Mesendoderm (in vitro differentiated cells): ENCODE data around the gene GAK.
A peak's percentile ranks its signal among the peaks of the same experiment; 100 is the strongest.

Source experiments
- DNase-seq: peaks from one replicate; pipeline ENCODE4 v3.0.0; 2013
- H2AK5ac ChIP-seq: 2 replicates; pipeline ENCODE4 v1.6.1; 2013; ENCODE audit warnings: low read length, inconsistent platforms
- H2BK120ac ChIP-seq: 2 replicates; pipeline ENCODE4 v1.6.1; 2013; ENCODE audit warnings: low read depth, mild to moderate bottlenecking, low read length, moderate library complexity, mixed read lengths
- H2BK15ac ChIP-seq: replicated peaks from 2 replicates; pipeline ENCODE4 v1.6.1; 2013; ENCODE audit warnings: low read depth, mild to moderate bottlenecking, moderate library complexity
- H2BK5ac ChIP-seq: 2 replicates; pipeline ENCODE4 v1.6.1; 2013; ENCODE audit warnings: low read length, inconsistent platforms
- H3K18ac ChIP-seq: 2 replicates; pipeline ENCODE4 v1.6.1; 2013; ENCODE audit warnings: mild to moderate bottlenecking, low read length, mixed read lengths
- H3K23ac ChIP-seq: one replicate; pipeline ENCODE4 v1.6.1; 2013; ENCODE audit warnings: low read length
- H3K27ac ChIP-seq: 2 replicates; pipeline ENCODE4 v1.5.1; 2013; ENCODE audit warnings: low read depth, mild to moderate bottlenecking, inconsistent platforms, low read length, moderate library complexity
- H3K27me3 ChIP-seq: 2 replicates; pipeline ENCODE4 v1.6.1; 2013; ENCODE audit warnings: low read length, control low read depth, mild to moderate bottlenecking, inconsistent platforms; ENCODE audit not compliant: insufficient read depth, poor library complexity
- H3K36me3 ChIP-seq: 2 replicates; pipeline ENCODE4 v1.6.1; 2013; ENCODE audit warnings: low read length, inconsistent platforms; ENCODE audit not compliant: control insufficient read depth, insufficient read depth
- H3K4ac ChIP-seq: one replicate; pipeline ENCODE4 v1.6.1; 2013; ENCODE audit warnings: low read depth, mild to moderate bottlenecking, low read length, moderate library complexity
- H3K4me1 ChIP-seq: 2 replicates; pipeline ENCODE4 v1.6.1; 2013; ENCODE audit warnings: low read depth, low read length, inconsistent platforms; ENCODE audit not compliant: control insufficient read depth
- H3K4me2 ChIP-seq: 2 replicates; pipeline ENCODE4 v1.6.1; 2013; ENCODE audit warnings: low read length
- H3K4me3 ChIP-seq: 2 replicates; pipeline ENCODE4 v1.5.1; 2013; ENCODE audit warnings: mild to moderate bottlenecking, low read length
- H3K56ac ChIP-seq: one replicate; pipeline ENCODE4 v1.6.1; 2013; ENCODE audit warnings: low read length
- H3K79me1 ChIP-seq: 2 replicates; pipeline ENCODE4 v1.6.1; 2013; ENCODE audit warnings: low read length, inconsistent platforms
- H3K79me2 ChIP-seq: 2 replicates; pipeline ENCODE4 v1.6.1; 2013; ENCODE audit warnings: mild to moderate bottlenecking, low read length; ENCODE audit not compliant: control insufficient read depth, insufficient read depth
- H3K9ac ChIP-seq: 2 replicates; pipeline ENCODE4 v1.6.1; 2013; ENCODE audit warnings: low read length, inconsistent platforms
- H4K5ac ChIP-seq: one replicate; pipeline ENCODE4 v1.6.1; 2013; ENCODE audit warnings: low read length
- H4K8ac ChIP-seq: one replicate; pipeline ENCODE4 v1.6.1; 2013; ENCODE audit warnings: low read depth, mild to moderate bottlenecking, control low read depth, low read length, moderate library complexity
- WGBS: extraction: QIAGEN DNeasy Blood & Tissue Kit; methylation state at CpG from one replicate; pipeline ENCODE4 v1.1.7; 2013; ENCODE audit warnings: low lambda C conversion rate, missing lambda C conversion rate; ENCODE audit not compliant: insufficient coverage; ENCODE audit errors: extremely low coverage; 5-methylcytosine and 5-hydroxymethylcytosine counted together

GAK gene

GRCh38 chr4:926538-926937 is 5.6 kb downstream of the GAK start:
- no peak overlapping the region for H2AK5ac ChIP-seq
- no CpG with 5 or more reads among the region's 17 CpGs for WGBS
- H3K4me3 ChIP-seq, result no peak overlapping the region
- no peak overlapping the region for H4K5ac ChIP-seq
- H3K4me1 ChIP-seq, result peaks cover 4% of the 10 kb centered on the region
- peak; percentile 73 for DNase-seq
- no peak overlapping the region for H2BK15ac ChIP-seq
- no peak overlapping the region for H3K27ac ChIP-seq
- H2BK5ac ChIP-seq, result no peak overlapping the region
- H4K8ac ChIP-seq, result no peak overlapping the region
- no peak overlapping the region for H2BK120ac ChIP-seq
- H3K4ac ChIP-seq, result no peak overlapping the region
- no peaks in the 10 kb centered on the region for H3K36me3 ChIP-seq
- peaks cover 51% of the 10 kb centered on the region for H3K79me2 ChIP-seq
- peaks cover 26% of the 10 kb centered on the region for H3K79me1 ChIP-seq
- no peak overlapping the region for H3K23ac ChIP-seq
- no peak overlapping the region for H3K4me2 ChIP-seq
- H3K27me3 ChIP-seq, result no peaks in the 10 kb centered on the region
- H3K18ac ChIP-seq, result no peak overlapping the region
- H3K9ac ChIP-seq, result no peak overlapping the region
- H3K56ac ChIP-seq, result no peak overlapping the region

- H3K4ac ChIP-seq, result no peak overlapping the region
- H3K18ac ChIP-seq, result no peak overlapping the region
- H3K79me2 ChIP-seq, result peaks cover 46% of the 10 kb centered on the region
- WGBS, result no CpG with 5 or more reads among the region's 26 CpGs
- H3K9ac ChIP-seq, result no peak overlapping the region
- H3K36me3 ChIP-seq, result no peaks in the 10 kb centered on the region
- no peak overlapping the region for H2BK5ac ChIP-seq
- H3K4me1 ChIP-seq, result peaks cover 2% of the 10 kb centered on the region
- H2BK120ac ChIP-seq, result no peak overlapping the region
- no peak overlapping the region for H3K27ac ChIP-seq
- H3K4me3 ChIP-seq, result no peak overlapping the region
- H4K8ac ChIP-seq, result no peak overlapping the region
- no peak overlapping the region for H3K56ac ChIP-seq
- no peak overlapping the region for H2AK5ac ChIP-seq
- no peak overlapping the region for H3K4me2 ChIP-seq
- H2BK15ac ChIP-seq, result no peak overlapping the region
- no peak overlapping the region for H4K5ac ChIP-seq
- DNase-seq, result no peak
- H3K23ac ChIP-seq, result no peak overlapping the region
- peaks cover 23% of the 10 kb centered on the region for H3K79me1 ChIP-seq
- H3K27me3 ChIP-seq, result no peaks in the 10 kb centered on the region
These were observed 6.2 kb downstream of the GAK start for GRCh38 chr4:925771-926500.

GRCh38 chr4:925171-925570 is 6.9 kb downstream of the GAK start:
- 100% methylated on average over 1 of the region's 9 CpGs for WGBS

GRCh38 chr4:924107-925096 is 7.7 kb downstream of the GAK start:
- no peaks in the 10 kb centered on the region for H3K27me3 ChIP-seq
- H3K18ac ChIP-seq, result no peak overlapping the region
- H3K79me2 ChIP-seq, result peaks cover 43% of the 10 kb centered on the region
- H3K4me2 ChIP-seq, result no peak overlapping the region
- H3K4ac ChIP-seq, result no peak overlapping the region
- no peaks in the 10 kb centered on the region for H3K36me3 ChIP-seq
- no peaks in the 10 kb centered on the region for H3K4me1 ChIP-seq
- no peak overlapping the region for H2BK5ac ChIP-seq
- no peak overlapping the region for H4K8ac ChIP-seq
- no peak overlapping the region for H3K9ac ChIP-seq
- H2AK5ac ChIP-seq, result no peak overlapping the region
- H2BK120ac ChIP-seq, result no peak overlapping the region
- no peak overlapping the region for H3K4me3 ChIP-seq
- DNase-seq, result peak; percentile 60
- no peak overlapping the region for H4K5ac ChIP-seq
- peaks cover 23% of the 10 kb centered on the region for H3K79me1 ChIP-seq
- WGBS, result no CpG with 5 or more reads among the region's 18 CpGs
- H3K56ac ChIP-seq, result no peak overlapping the region
- H3K27ac ChIP-seq, result no peak overlapping the region
- H2BK15ac ChIP-seq, result no peak overlapping the region
- no peak overlapping the region for H3K23ac ChIP-seq

More at GRCh38 chr4:925171-925570, 6.9 kb downstream of the GAK start:
- H4K5ac ChIP-seq, result no peak overlapping the region
- H3K27ac ChIP-seq, result no peak overlapping the region
- no peak overlapping the region for H2BK15ac ChIP-seq
- H4K8ac ChIP-seq, result no peak overlapping the region
- H3K23ac ChIP-seq, result no peak overlapping the region
- H3K4ac ChIP-seq, result no peak overlapping the region
- H3K9ac ChIP-seq, result no peak overlapping the region
- no peaks in the 10 kb centered on the region for H3K4me1 ChIP-seq
- no peaks in the 10 kb centered on the region for H3K27me3 ChIP-seq
- H3K18ac ChIP-seq, result no peak overlapping the region
- H2AK5ac ChIP-seq, result no peak overlapping the region
- H3K56ac ChIP-seq, result no peak overlapping the region
- DNase-seq, result no peak
- no peak overlapping the region for H3K4me2 ChIP-seq
- peaks cover 41% of the 10 kb centered on the region for H3K79me2 ChIP-seq
- no peak overlapping the region for H2BK120ac ChIP-seq
- no peak overlapping the region for H3K4me3 ChIP-seq
- no peaks in the 10 kb centered on the region for H3K36me3 ChIP-seq
- H2BK5ac ChIP-seq, result no peak overlapping the region
- peaks cover 19% of the 10 kb centered on the region for H3K79me1 ChIP-seq

GRCh38 chr4:921830-922331 is 10.2 kb downstream of the GAK start:
- no peak overlapping the region for H4K5ac ChIP-seq
- H3K4ac ChIP-seq, result no peak overlapping the region
- H3K4me2 ChIP-seq, result no peak overlapping the region
- no peaks in the 10 kb centered on the region for H3K4me1 ChIP-seq
- no peak overlapping the region for H3K4me3 ChIP-seq
- no CpG with 5 or more reads among the region's 17 CpGs for WGBS
- H3K79me2 ChIP-seq, result peaks cover 47% of the 10 kb centered on the region
- no peak overlapping the region for H2BK120ac ChIP-seq
- no peak overlapping the region for H3K18ac ChIP-seq
- H3K36me3 ChIP-seq, result no peaks in the 10 kb centered on the region
- no peak overlapping the region for H3K27ac ChIP-seq
- no peak overlapping the region for H3K23ac ChIP-seq
- H3K27me3 ChIP-seq, result no peaks in the 10 kb centered on the region
- no peak overlapping the region for H2BK5ac ChIP-seq
- no peak overlapping the region for H3K9ac ChIP-seq
- no peak overlapping the region for H2AK5ac ChIP-seq
- no peak for DNase-seq
- no peak overlapping the region for H2BK15ac ChIP-seq
- H3K79me1 ChIP-seq, result peaks cover 26% of the 10 kb centered on the region
- no peak overlapping the region for H4K8ac ChIP-seq
- no peak overlapping the region for H3K56ac ChIP-seq
